ENCODE results near the gene ZG16B. TPM values are rescaled to one million over a fixed set of nuclear protein-coding genes. Genes with fewer than 3 reads are reported as not detected.

ZG16B gene
- total and polyA plus RNA-seq, 2 of the 8 experiments (the other 6 are each of a cell fraction or from before 2014, with no cell fraction given): 0.11 TPM; not detected in 1

DNA sequence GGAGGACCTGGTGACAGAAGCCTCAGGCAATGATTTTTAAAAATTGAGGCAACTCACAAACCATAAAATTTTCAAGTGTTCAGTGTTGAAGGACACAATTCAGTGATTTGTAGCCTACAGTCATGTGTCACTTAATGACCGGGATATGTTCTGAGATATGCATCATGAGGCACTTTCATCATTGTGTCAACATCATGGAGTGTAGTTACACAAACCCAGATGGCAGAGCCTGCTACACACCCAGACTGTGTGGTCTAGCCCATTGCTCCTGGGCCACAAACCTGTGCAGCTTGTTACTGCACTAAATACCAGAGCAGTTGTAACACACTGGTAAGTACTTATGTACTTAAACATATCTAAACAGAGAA is 30.3 kb upstream of the ZG16B start (continued):
- no peak for TF ChIP-seq PHF8 (conservative IDR thresholded peaks at IDR 0.05; ENCODE audit: low read depth, low read length)
- TF ChIP-seq ZNF274 (IDR thresholded peaks at IDR 0.05; ENCODE audit: borderline replicate concordance, extremely low read depth, low read length): no peak

Measured in H1 (cell line).